H54 (cell line): ENCODE data around the gene INTU.

Experiments
- DNase-seq: peaks from one replicate; pipeline ENCODE4 v3.0.0; 2011; ENCODE audit warnings: low spot score, mixed read lengths; ENCODE audit not compliant: insufficient read length
- FAIRE-seq: peaks from 3 replicates; lab custom pipeline; 2011; peaks lifted over from hg19 to GRCh38; lab: Jason Lieb, UNC
- POLR2A ChIP-seq: IDR thresholded peaks from 2 replicates; pipeline ENCODE4 v1.6.1; 2011; ENCODE audit warnings: low read depth, mild to moderate bottlenecking, low read length

Gene INTU

DNA sequence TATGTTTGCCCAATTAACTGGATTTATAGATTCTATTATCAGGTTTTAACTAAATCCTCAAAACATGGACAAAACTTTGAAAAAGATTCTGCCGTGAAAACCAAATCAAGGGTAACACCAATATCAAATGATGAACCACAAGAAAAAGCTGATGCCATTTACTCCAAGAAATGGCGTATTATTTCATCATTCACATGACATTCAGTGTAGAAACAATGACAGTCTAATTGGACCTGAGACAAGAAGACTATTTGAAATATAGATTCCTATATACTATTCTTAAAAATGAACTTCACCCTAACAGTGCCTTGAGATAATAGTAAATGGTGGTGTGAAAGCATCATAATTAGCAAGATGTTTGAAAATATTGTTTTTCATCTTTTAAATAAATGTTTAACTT is 102.2 kb downstream of the INTU start:
- TF ChIP-seq POLR2A, result no peak
- no peak for FAIRE-seq
- DNase-seq, result no peak

DNA sequence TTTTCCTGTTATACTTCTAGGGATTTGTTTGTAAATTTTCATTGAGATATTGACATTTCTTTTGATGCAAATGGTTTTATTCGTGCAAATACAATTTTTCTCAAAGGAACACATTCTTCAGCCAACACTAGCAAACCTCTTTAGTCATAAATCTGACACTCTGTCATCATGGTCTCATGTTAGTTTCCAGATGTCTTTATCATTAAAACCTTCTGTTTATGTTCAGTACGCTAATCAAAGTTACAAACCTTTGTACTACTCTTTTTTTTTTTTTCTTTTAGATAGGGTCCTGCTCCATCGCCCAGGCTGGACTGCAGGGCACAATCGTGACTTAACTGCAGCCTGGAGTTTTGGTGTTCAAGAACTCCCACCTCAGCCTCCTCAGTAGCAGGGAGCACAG is 104.5 kb downstream of the INTU start:
- TF ChIP-seq POLR2A, result no peak
- FAIRE-seq, result no peak
- no peak for DNase-seq

DNA sequence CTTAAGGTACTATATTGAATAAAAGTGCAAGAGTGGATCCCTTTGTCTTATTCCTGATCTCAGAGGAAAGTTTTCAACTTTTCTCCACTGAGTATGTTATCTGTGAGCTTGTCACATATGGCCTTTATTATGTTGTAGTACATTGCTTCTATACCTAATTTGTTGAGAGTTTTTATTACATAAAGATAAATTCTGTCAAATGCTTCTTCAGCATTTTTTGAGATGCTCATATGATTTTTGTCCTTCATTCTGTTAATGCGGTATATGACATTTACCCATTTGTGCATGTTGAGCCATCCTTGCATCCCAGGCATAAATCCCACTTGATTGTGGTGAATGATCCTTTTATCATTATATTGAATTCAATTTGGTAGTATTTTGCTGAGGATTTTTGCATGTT is 108.5 kb downstream of the INTU start:
- TF ChIP-seq POLR2A, result no peak
- FAIRE-seq (no peak), DNase-seq (no peak)

DNA sequence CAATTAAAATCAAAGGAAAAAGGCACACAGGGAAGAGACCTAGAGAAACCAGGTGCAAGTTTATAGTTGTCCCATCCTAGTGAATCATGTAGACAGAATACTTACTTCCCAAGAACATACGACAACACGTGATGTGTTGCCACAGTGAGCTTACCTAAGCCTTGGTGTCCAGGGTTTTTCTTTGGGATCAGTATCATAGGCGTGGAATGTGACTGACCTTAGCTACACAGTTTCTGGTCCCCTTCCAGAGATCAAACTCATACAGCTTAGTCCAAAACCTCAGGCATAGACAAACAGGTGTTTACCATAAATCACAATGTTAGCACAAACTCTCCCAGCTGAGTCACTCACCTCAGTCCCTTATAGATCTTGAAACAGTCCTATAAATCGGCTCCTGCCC is 115.1 kb downstream of the INTU start:
- TF ChIP-seq POLR2A, result no peak
- DNase-seq (no peak), FAIRE-seq (no peak)

DNA sequence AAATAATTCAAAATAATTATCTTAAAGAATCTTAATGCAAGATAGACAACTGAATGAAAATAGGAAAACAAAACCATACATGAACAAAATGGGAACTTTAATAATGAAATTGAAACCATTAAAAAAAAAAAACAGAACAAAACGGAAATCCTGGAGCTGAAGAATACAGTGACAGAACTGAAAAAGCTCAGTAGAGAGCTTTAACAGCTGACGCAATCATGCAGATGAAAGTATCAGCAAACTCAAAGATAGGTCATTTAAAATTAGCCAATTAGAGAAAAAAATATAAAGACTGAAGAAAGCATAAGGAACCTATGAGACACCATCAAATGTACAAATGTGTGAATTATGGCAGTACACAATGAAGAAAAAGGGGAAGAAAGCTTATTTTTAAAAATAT is 116.2 kb downstream of the INTU start:
- FAIRE-seq (no peak), DNase-seq (no peak)
- TF ChIP-seq POLR2A, result no peak

DNA sequence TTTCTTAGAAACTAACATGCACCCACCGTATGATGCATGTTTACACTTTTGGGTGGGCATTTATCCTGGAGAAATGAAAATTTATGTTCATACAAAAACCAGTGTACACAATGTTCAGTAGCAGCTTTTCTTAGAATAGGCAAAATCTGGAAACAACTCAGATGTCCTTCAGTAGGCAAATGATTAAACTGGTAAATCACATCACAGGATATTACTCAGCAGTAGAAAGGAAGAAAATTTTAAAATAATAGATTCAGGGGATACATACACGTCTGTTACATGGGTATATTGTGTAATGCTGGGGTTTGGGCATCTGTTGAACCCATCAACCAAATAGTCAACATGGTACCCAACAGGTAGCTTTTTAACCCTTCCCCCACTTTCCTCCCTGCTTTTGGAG is 124.1 kb downstream of the INTU start:
- FAIRE-seq (no peak), DNase-seq (no peak)
- TF ChIP-seq POLR2A, result no peak

DNA sequence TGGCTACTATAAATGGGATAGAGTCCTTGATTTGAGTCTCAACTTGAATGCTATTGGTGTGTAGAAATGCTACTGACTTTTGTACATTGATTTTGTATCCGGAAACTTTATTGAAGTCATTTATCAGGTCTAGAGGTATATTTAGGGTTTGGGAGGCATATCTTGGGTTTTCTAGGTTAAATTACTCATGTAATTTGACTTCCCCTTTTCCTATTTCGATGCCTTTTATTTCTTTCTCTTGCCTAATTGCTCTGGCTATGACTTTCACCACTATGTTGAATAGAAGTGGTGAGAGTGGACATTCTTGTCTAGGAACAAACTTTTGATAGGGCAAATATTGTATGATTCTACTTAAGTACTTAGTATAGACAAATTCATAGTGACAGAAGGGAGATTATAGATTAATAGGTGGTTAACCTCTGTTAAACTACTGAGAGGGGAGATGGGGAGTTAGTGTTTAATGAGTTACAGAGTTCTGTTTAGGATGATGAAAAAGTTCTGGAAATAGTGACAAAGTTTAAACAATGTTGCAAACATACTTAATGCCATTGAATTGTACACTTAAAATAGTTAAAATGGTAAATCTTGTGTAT is 126.6 kb downstream of the INTU start:
- FAIRE-seq (no peak), DNase-seq (no peak)
- no peak for TF ChIP-seq POLR2A

DNA sequence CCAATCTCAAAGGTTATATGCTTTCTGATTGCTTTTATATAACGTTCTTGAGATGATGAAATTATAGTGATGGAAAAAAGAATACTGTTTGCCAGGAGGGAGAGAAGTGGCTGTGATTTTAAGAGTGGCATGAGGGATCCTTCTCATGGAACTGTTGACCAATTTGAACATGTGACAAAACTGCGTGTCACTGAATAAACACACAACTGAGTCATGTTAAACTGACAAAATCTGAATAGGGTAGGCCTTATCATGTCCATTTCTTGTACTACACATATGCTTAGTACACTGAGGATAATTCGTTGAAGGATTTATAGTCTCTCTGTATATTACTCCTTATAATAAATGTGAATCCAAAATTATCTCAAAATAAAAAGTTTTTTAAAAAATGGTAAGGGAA is 127.1 kb downstream of the INTU start:
- TF ChIP-seq POLR2A, result no peak
- no peak for FAIRE-seq
- DNase-seq, result no peak

DNA sequence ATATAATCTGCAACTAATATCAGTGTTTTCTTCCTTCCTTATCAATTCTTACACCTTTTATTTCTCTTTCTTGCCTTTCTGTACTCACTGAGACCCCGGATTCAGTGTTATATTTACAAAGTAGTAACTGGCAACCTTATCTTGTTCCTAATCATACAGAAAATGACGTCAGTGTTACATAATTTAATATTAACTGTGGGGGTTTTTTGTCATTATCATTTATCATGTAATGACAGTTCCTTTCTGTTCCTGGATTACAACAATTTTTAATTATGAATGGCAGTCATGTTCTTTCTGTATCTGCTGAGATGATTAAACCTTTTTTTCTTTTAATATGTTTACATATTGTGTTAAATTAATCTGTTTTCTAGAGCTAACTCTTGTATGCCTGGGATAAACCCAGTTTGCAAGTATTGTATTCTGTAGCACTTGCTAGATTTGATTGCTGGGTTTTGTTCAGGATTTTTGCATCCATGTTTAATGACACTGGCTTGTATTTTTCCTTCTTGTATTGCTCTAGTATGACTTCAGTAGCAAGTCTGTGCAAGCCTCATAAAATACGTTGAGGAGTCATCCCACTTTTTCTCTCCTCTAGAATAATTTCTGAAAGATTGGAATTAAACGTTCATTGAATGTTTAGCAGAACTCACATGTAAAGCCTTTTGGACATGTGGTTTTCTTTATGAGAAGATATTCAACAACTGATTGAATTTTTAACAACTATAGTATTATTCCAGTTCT is 138.9 kb downstream of the INTU start:
- no peak for DNase-seq
- TF ChIP-seq POLR2A, result no peak
- FAIRE-seq, result no peak

DNA sequence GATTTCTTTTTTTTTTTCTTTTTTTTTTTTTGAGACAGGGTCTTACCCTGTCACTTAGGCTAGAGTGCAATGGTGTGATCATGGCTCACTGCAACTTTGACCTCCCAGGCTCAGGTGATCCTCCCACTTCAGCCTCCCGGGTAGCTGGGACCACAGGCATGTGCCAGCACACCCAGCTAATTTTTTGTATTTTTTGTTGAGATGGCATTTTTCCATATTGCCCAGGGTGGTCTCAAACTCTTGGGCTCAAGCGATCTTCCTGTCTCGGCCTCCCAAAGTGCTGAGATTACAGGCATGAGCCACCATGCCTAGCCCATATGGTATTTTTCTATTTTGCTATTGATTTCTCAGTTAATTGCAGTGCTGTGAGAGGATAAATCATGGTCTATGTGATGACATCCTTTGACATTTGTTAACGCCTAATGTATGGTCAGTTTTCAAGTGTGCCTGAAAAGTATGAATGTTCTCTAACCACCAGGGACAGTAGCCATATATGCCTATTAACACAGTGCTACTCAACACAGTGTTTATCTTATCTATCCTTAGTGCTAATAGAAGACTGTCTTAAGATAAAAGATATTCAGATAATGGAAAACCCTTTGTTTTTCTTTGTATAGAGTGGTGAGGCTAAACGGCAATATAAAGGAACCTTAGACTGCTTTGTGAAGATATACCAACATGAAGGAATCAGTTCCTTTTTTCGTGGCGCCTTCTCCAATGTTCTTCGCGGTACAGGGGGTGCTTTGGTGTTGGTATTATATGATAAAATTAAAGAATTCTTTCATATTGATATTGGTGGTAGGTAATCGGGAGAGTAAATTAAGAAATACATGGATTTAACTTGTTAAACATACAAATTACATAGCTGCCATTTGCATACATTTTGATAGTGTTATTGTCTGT is 140.3 kb downstream of the INTU start:
- no peak for TF ChIP-seq POLR2A
- DNase-seq (no peak), FAIRE-seq (no peak)

DNA sequence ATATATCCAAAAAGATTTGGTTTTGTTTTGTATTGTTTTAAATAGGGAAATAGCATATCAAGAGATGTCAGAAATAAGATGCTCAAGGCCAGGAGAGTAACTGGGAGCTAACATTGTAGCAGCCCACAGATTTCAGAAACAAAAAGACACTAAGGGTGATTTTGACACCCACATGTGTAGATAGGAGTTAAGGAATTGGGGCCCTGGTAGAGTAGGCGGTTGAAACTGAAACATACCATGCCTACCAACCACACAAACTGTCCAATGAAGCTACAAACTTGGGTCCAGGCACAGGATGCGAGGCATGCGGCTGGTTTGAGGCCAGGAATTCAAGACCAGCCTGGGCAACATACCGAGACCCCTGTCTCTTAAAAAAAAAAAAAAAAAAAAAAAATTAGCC is 143.1 kb downstream of the INTU start:
- DNase-seq (no peak), FAIRE-seq (no peak)
- no peak for TF ChIP-seq POLR2A
